GM18520 (cell line): ENCODE measurements around the gene CNOT2.
A peak's percentile ranks its signal among the peaks of the same experiment; 100 is the strongest.

Experiments
- ATAC-seq: cut with Tn5 transposase; IDR thresholded peaks from one replicate; pipeline ENCODE4 v1.9.1; 2021; ENCODE audit not compliant: unreplicated experiment

Gene CNOT2, protein sequence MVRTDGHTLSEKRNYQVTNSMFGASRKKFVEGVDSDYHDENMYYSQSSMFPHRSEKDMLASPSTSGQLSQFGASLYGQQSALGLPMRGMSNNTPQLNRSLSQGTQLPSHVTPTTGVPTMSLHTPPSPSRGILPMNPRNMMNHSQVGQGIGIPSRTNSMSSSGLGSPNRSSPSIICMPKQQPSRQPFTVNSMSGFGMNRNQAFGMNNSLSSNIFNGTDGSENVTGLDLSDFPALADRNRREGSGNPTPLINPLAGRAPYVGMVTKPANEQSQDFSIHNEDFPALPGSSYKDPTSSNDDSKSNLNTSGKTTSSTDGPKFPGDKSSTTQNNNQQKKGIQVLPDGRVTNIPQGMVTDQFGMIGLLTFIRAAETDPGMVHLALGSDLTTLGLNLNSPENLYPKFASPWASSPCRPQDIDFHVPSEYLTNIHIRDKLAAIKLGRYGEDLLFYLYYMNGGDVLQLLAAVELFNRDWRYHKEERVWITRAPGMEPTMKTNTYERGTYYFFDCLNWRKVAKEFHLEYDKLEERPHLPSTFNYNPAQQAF

DNA sequence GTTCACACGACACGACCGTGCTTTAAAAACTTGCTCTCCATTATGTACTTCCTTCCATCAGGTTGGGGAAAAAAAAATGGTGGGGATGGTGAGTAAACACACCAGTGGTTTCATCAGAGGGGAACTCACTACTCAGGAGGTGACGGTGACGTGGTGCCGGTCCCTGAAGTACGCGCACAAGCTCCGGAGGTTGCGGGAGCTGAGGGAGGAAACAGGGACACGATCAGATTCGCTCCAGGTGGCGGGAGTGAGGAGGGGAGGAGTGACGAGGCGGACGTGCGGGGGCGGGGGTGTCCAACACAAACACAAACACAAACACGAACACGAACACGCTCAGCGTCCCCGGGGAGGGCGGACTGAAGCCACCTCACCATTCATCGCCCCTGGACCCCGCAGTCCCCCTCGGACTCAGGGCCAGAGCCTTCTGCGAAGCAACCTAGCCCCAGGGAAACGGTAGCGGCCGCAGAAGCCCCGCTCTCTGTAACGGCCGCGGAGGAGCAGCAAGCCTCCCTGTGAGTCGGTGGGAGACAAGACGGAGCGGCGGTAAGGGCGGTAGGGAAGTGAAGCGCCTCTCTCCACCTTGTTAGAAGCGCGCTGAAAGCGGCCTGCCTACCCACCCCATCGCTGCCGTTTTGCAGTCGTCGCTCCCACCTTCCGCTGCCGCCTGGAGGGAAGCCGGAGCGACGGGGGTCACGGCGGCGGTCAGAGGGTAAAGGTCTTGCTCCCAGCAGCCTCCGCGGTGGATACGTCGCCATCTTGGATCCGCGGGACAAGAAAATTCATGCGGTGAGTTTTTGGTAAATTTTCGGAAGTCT, at the start of gene CNOT2:
TSS of gene CNOT2 (plus strand) at position 739 of the 815 bp plus-strand sequence. CDS start 34,794 bp downstream, outside the sequence.
- ATAC-seq = peak; percentile 60

DNA sequence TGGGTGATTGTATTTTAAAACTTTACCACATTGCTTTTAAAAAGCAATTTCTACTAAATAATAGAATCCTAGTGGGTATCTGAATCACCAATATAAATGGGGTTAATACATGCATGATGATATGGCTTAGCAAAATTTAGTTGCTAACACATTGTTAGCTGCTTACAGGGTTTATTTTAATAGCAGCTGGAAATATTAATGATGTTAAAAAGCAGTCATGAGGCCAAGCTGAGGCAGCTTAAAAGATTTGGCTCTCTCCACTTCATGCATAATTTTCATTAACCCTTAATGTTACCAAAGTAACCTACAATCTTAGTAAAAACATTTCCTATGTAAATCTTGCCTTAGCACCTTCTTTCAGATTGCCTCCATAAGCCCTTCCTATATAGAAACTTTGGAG, 49.2 kb upstream of the CNOT2 start:
- no peak for ATAC-seq

DNA sequence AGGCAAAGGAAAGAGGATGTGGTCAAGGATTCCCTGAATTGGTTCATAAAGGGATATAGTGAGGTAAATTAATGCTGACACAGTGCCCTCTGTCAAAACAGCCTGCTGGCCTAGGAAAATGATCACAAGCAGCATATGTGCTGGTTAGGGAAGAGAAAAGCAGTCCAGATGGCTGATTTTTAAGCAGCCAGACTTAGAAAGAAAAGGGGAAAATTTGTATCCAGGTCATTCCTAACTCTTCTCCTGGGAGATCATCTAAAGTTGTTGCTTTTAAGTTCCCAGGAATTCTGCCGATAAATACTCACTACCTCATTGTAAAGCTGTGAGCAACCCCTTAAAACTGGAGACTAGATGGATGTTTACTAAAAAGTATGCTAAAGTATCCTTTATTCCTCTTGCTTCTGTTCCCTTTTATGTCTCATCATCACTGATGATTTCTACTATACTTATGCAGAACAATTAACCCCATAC, 46.4 kb upstream of the CNOT2 start:
- ATAC-seq = no peak

DNA sequence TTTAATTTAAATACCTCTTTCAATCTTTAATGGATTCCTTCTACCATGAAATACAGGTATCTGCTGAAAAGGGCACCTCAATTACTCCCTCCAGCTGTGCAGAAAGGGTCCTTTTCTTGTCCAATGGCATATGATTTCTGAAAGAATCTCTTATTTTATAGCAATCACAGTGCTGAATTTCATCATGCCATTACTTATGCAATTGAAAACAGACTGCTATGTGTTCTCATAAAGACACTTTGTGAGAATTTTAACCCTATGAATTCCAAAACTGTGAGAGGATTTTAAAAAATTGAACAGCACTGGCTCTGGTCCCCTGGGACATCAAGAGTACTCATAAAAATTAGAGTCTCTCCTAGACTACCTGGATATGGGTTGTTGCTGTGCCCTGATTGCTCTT, 45.9 kb upstream of the CNOT2 start:
- no peak for ATAC-seq

DNA sequence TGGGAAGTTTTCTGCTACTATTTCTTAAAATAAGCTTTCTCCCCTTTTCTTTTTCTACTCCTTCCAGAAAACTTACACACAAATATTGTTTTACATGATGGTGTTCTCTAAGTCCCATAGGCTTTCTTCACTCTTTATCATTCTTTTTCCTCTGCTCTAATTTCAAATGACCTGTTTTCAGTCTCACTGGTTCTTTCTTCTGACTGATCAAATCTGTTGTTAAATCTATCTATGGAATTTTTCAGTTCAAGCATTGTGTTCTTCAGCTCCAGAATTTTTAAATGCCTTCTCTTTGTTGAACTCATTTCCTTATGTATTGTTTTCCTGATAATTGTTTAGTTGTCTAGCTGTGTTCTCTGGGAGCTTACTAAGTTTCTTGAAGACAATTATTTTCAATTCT, 29.5 kb upstream of the CNOT2 start:
- no peak for ATAC-seq

DNA sequence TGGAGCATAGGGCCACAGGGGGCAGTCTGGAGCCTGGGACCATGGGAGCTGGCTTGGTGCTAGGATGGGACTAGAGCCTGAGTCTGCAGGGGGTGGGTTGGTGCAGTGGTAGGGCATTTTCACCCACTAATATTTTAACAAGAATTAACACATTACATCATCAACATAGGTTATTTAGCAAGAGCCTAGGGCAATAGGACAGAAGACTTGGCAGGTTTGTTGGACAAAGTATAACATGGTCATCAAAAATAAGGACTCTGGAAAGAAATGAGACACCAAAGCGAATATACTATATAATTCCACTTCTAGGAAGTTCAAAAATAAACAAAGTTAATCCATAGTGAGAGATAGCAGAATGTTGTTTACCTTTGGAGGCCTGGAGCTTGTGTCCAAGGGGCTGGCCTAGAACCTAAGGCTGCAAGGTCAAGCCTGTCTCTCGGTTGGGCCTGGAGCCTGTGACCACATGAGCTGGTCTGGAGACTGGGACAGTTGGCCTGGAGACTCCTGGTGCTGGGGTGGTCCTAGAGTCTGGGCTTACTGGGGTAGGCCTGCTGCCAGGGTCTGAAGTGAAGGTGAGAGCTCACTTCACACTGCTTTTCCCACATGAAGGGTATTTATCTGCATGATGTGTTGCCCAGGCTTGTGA, 28.1 kb upstream of the CNOT2 start:
- no peak for ATAC-seq

DNA sequence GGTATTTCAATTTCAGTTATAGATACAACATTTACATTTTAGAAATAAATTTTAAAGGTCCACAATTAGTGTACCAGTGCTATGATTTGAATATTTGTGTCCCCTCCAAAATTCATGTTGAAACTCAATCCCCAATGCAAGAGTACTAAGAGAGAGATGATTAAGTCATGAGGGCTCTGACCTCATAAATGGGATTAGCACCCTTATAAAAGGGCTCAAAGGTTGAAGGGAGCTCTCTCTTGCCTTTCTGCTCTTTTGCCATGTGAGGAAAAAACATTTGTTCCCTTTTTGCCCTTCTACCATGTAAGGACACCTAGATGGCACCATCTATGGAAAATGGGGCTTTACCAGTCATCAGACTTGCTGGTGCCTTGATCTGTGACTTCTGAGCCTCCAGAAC, 25.8 kb upstream of the CNOT2 start:
- no peak for ATAC-seq

DNA sequence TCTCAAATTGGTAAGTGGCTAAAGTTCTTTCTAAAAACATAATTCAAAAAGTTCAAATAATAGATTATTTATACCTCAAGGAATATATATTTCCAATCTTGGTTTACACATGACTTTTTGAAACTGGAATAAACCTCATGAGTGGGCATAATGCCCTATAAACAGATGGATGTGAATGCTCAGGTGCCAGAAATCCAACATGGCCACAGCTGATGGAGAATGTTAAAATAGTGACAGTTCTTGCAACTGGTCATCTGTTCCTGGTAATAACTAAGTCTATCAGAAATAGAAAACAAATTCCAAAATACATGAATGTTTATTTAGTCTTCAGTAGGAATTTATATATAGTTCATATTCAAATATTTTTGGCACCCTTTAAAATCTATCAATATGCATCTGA, 21.6 kb upstream of the CNOT2 start:
- no peak for ATAC-seq

DNA sequence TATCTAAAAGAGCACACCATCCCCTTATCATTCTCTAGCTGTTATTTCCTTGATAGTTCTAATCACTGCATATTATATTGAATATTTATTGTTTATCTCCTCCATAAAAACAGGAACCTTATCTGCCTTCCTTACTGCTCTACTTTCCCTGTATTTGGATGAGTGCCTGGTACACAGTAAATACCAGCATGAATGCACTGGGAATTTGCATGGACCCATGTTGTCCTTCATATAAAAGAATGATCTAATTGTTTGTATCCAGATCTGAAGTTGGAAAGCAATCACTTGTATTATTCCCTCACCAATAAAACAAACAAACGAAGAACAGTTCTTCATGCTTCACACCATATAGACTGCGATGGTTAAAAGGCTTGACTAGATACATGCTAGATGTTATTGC, 15.3 kb upstream of the CNOT2 start:
- ATAC-seq = no peak

DNA sequence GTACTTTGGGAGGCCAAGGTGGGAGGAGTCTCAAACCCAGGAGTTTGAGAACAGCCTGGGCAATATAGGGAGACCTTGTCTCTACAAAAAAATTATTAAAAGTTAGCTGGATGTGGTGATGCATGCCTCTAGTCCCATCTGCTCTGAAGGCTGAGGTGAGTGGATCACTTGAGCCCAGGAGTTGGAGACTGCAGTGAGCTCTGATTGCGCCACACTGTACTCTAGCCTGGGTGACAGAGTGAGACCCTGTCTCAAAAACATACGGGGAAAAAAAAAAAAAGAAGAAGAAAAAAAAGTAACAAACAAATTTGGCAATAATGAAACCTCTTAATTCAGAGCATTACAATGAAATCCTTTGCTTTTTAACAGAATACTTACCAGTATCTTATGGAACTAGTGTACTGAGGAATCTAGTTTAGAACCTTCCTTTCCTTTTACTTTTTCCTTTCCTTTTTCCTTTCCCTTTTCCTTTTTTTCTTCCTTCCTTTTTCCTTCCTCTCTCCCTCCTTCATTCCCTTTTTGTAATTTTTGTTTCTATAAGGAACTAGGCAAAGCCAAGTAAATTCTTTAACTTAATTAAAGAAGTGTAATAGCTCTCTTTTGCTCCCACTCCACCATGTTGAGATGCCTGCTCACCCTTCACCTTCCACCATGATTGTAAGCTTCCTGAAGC, 12.2 kb upstream of the CNOT2 start:
- no peak for ATAC-seq

DNA sequence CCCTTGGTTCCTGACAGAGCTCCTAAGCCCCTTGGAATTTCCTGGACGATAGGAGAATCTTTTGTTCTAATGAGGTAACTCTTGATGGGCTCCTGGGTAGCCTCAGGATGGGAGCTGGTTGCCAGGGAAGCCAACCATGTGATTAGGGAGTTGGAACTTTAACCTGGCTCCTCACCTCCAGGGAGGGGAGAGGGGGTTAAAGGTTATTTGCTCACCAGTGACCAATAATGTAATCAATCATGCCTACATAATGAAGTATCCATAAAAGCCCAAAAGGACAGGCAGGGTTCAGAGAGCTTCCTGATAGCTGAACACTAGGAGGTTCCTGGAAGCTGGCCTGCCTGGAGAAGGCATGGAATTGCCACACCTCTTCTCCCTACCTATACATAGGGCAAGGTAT, 6.2 kb upstream of the CNOT2 start:
- ATAC-seq = no peak

DNA sequence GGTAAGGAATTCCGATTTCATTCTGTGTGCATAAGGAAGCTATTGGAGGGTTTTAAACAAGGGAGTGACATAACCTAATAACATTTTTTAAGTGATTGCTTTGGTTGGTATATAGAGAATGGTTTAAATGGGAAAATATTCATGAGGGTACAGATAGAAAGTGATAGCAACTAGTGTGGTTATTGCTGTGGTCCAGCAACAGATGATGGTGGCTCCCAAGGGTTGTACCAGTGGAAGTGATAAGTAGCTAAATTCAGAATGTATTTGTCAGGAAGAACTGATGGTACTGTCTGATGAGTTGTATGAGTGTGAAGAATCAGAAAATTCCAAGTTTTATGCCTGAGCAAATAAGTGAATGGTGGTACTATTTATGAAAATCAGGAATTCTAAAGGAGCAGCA, 2.6 kb upstream of the CNOT2 start:
- no peak for ATAC-seq

DNA sequence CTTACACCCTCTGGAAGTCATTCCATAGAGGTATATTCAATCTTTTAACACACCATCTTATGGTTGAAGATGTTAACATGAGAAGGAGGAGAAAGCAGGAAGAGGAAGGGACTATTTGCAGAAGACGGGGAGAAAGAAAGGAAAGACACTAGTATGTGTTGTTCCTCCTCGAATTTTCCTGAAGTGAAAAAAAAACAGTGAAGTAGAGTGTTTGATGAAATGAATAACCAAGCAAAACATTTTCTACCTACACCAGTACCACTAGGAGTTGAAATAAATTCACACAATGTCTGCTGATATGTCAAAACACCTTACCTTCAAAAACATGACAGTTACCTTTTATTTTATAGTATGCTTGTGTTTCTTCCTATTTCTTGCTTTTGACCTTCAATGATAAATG, 1.4 kb upstream of the CNOT2 start:
- ATAC-seq = no peak

DNA sequence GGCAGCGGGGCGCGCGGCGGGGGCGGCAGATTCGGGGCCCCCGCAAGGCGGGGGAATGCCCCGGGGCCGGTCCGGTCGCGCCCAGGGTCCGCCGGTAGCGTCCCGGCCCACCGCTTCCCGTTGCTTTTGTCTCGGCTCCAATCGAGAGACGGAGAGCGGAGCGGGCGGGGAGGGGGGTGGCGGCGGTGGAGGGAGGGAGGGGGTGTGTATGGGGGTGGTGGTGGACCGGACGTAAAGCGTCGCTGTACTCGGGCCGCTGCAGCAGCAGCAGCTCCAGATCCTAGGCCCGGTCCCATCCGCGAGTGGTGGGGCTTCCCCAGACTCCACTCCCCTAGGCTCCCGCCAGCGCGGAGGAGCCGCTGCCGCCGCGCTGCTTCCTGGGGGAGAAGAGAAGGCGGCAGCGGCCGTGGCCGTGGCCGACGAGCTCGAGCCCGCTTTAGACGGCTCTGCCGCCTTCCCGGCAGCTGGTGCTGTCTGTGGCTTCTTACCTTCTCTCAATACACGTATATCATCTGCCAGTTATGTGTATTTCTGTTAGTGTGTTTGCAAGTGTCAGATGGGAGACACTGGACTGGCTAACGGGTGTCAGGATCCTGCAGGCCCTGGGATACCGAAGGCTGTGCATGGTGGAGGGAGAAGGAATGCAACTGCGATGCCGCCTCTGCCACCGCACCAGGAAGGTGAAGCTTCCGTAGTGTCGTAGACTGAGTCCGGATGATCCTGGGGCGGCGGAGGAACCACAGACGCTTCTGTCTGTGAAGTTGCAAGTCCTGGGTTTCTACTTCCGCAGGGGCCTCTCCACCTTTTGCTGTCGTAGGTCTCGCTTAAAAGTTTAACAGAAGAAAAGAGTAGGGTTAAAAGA, 508 bp downstream of the CNOT2 start:
- ATAC-seq = peak; percentile 28

DNA sequence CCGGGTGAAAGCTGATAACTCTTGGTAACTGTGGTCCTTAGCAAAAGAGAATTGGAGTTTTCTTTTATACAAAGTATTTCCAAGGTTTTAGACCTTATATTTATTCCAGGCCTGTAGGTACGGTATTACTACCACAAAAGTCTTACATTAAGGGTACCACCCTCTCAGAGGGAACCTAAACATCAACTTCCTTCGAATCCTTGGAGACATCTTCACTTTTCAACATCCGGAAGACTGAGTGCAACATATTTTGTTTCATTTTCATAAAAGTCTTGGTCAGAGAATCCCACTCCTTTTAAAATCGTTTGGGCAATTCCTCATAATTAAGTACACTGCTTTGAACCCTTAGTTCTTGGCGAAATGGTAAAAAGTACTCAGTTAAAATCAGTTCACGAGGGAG, 1.2 kb downstream of the CNOT2 start:
- no peak for ATAC-seq

DNA sequence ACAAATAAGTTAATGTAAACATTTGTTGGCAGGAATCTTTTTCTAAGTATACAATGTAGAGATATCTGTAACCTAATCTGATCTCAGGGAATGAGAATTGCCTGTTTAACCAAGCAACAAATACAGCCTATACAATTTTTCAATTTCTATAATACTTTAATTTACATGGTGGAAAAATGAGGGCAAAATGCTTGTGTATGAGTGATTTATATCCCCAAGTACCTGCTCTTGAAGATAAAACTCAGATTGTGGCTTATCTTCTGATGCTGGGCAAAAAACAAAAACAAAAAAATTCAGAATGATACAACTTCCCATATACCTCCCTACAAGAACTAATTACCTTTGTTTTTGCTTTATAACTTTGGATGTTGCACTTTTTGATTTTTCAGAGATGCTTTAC, 2.2 kb downstream of the CNOT2 start:
- no peak for ATAC-seq

DNA sequence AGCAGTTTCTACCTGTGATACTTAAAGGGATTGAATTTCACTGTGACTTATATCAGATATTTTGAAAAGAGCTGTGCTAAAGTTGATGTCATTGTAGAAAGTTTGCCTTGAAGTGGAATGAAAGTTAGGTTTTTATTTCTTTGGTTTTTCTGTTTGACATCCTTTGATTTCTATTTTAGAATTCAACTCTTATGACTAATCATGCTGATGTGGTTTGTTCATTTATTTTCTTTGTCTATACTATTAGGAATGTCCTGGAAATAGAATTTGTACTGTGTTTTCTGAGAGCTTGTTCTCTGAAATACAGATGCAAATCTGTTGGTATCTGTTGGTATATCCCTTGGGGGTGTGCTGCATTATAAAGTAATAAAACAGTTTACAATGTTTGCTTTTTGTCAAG, 3.3 kb downstream of the CNOT2 start:
- no peak for ATAC-seq

DNA sequence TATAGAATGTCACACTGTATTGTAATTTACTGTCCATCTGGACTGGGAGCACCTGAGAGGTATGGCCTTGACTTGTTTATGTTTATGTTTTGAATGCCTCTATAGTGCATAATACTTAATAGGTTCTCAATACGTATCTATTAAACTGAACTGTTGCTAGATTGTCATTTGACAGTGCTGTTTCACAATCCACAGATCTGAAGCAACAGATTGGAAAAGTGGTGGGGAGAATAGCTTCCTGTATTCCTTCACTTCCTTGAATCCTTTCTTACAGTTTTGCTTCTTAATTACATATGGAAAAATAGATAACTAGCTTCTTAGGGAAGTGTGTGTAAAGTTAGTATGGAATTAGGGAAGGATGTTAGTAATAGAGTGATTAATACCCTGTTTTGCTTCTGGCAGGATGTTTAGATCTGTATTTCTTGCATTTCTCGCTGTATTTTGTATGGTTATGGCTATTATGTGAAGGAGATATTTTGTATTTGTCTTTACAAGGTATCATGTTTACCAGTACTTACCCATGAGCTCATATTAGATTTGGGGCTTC, 4.5 kb downstream of the CNOT2 start:
- no peak for ATAC-seq

DNA sequence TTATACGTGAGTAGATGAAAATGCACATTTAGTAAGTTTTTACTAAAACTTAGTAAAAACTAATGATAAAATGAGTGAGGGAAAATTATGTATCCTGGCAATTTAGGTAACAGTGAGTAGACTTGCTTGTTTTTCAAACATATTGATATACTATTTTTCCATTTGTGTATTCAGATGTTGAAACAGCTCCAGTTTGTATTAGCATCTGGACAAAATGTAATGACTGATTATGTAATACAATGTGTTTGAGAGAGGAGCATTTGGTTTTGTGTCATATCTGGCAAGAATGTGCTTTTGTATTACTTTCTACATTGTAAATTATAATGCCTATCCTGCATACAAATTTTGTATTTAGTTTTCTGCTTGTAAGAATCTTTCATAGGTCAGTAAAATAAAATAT, 5.6 kb downstream of the CNOT2 start:
- no peak for ATAC-seq

DNA sequence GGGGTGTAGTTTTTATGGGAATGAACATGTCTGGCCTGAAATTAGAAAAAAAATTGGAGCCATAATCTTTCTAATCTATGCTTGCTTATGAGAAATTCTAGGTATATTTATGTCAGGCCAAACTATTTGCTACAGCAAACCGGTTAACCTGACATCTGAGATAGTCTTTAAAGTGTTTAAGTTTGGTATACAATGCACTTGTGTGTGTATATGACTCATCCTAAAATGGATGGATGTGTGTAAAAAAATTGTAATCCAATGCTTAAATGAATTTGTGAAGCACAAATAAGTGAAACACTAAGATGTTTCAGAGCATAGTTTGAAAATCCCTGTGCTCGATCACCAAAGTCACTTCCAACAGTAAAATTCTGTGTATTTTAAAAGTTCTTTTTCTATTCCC, 6.7 kb downstream of the CNOT2 start:
- no peak for ATAC-seq
